Osteocyte (in vitro differentiated cells): ENCODE data around the gene TRAFD1. TPM values are rescaled to one million over a fixed set of nuclear protein-coding genes. Genes with fewer than 3 reads are reported as not detected.

ENCODE experiments used
- DNase-seq: peaks from one replicate; pipeline ENCODE4 v3.0.0; 2021; ENCODE audit warnings: mixed read lengths; ENCODE audit not compliant: unreplicated experiment; ENCODE audit errors: extremely low spot score
- H3K27ac Mint-ChIP-seq: one replicate; pipeline ENCODE4 v1.8.0; 2021; ENCODE audit warnings: mild to moderate bottlenecking, mixed read lengths; ENCODE audit not compliant: unreplicated experiment
- H3K27me3 Mint-ChIP-seq: one replicate; pipeline ENCODE4 v1.8.0; 2021; ENCODE audit warnings: mixed read lengths; ENCODE audit not compliant: unreplicated experiment
- H3K36me3 Mint-ChIP-seq: one replicate; pipeline ENCODE4 v1.8.0; 2021; ENCODE audit warnings: mixed read lengths; ENCODE audit not compliant: unreplicated experiment
- H3K4me1 Mint-ChIP-seq: one replicate; pipeline ENCODE4 v1.8.0; 2021; ENCODE audit warnings: mixed read lengths; ENCODE audit not compliant: unreplicated experiment
- H3K4me3 Mint-ChIP-seq: one replicate; pipeline ENCODE4 v1.8.0; 2021; ENCODE audit warnings: mild to moderate bottlenecking, moderate library complexity, mixed read lengths; ENCODE audit not compliant: unreplicated experiment
- H3K9me3 Mint-ChIP-seq: one replicate; pipeline ENCODE4 v1.8.0; 2021; ENCODE audit warnings: mixed read lengths; ENCODE audit not compliant: unreplicated experiment
- total RNA-seq: library from RNA; stranded (reverse); gene quantifications from 2 replicates; pipeline ENCODE4 v1.2.1, GENCODE V29; 2021
- TF ChIP-seq, protein P1 (sequence below): fragments of 200-600 bp; sonication (generic); IDR thresholded peaks from 2 replicates; pipeline ENCODE4 v1.5.0; 2021; ENCODE audit warnings: antibody characterized with exemption, mild to moderate bottlenecking, moderate library complexity

Gene TRAFD1
- total RNA-seq, 1 donor from 2014 or later: 34.8 TPM

DNA sequence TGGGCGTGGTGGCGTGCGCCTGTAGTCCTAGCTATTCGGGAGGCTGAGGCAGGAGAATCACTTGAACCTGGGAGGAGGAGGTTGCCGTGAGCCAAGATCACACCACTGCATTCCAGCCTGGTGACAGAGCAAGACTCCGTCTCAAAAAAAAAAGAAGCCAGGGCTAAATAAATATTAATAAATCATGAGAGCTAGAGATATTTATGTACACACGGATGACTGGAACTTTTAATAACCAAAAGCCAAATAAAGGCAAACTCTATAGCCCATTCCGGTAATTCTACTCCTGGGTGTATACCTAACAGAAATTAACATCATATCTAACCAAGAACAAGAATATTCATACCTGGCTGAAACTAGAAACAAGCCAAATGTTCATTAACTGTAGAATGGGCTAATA lies 7.7 kb upstream of the TRAFD1 start:
- H3K4me1 Mint-ChIP-seq: peaks cover 21% of the 10 kb centered on the region
- H3K36me3 Mint-ChIP-seq: no peaks in the 10 kb centered on the region
- TF ChIP-seq, protein P1, sequence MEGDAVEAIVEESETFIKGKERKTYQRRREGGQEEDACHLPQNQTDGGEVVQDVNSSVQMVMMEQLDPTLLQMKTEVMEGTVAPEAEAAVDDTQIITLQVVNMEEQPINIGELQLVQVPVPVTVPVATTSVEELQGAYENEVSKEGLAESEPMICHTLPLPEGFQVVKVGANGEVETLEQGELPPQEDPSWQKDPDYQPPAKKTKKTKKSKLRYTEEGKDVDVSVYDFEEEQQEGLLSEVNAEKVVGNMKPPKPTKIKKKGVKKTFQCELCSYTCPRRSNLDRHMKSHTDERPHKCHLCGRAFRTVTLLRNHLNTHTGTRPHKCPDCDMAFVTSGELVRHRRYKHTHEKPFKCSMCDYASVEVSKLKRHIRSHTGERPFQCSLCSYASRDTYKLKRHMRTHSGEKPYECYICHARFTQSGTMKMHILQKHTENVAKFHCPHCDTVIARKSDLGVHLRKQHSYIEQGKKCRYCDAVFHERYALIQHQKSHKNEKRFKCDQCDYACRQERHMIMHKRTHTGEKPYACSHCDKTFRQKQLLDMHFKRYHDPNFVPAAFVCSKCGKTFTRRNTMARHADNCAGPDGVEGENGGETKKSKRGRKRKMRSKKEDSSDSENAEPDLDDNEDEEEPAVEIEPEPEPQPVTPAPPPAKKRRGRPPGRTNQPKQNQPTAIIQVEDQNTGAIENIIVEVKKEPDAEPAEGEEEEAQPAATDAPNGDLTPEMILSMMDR: no peak
- H3K27ac Mint-ChIP-seq: no peak overlapping the region
- no peak for DNase-seq
- no peak overlapping the region for H3K4me3 Mint-ChIP-seq
- H3K9me3 Mint-ChIP-seq: no peaks in the 10 kb centered on the region
- H3K27me3 Mint-ChIP-seq: no peaks in the 10 kb centered on the region

DNA sequence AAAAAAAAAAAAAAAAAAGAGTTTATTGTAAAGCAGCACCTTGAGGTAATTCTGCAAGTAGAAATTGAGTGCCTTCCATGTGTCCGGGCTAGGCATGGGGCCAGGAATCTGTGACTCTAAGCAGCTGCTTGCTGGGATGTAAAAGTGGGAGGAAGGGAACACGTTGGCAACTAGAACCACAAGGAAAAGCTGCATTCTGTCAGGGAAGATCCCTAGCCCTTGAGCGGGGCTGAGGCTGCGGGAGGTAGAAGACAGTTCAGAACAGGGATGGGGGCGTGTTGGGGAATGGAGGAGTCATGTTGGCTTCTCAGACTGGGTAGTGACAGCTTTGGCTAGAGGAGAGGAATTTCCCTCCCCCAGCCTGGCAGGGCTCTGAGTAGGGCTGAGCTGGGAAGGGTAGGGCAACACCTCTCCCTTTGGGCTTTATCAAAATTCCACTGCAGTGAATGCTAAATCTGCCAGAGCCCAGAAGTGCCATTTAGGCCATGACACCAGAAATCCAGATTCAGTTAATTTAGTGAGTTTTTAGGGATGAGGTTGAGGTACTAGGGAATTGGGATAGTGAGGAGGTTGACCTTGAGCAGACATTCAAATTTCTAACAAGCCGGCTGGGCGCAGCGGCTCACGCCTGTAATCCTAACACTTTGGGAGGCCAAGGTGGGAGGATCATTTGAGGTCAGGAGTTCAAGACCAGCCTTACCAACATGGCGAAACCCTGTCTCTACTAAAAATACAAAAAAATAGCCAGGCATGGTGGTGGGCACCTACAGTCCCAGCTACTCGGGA lies 3.4 kb upstream of the TRAFD1 start:
- no peaks in the 10 kb centered on the region for H3K27me3 Mint-ChIP-seq
- no peak for DNase-seq
- peaks cover 31% of the 10 kb centered on the region for H3K4me1 Mint-ChIP-seq
- H3K9me3 Mint-ChIP-seq: no peaks in the 10 kb centered on the region
- H3K27ac Mint-ChIP-seq: peak overlapping the region; percentile 66
- TF ChIP-seq, protein P1: no peak
- no peaks in the 10 kb centered on the region for H3K36me3 Mint-ChIP-seq
- H3K4me3 Mint-ChIP-seq: no peak overlapping the region

DNA sequence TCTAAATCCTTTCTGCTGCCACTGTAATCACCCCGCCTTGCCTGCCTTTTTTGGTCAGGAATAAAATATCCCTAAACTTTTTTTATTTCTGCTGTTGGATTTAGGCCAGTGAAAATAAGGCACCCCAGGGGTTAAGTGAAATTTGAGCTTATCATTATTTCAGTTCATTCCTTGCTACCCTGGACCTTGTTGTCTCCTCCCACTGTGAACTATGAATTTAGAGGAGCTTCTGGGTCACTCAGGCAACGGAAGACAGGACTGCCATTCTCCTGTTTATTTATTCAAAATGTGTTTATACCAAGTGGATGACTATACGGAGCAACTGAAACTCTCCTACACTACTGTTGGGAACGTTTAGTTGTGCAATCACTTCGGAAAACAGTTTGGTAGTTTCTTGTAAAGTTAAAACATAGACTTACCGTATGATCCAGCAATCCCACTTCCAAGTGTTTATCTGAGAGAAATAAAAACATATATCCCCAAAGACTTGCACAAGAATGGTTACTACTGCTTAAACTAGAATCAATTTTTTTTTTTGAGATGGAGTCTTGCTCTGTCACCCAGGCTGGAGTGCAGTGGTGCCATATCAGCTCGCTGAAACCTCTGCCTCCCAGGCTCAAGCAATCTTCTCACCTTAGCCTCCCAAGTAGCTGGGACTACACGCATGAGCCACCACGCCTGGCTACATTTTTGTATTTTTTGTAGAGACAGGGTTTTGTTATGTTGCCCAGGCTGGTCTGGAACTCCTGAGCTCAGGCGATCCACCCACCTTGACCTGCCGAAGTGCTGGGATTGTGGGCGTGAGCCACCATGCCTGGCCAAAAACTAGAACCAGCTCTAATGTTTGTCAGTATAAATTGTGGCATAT lies 2.3 kb upstream of the TRAFD1 start:
- Mint-ChIP-seq H3K36me3 (no peaks in the 10 kb centered on the region), H3K27ac (peak overlapping the region; percentile 81), H3K4me3 (peak overlapping the region; percentile 38), H3K4me1 (peaks cover 35% of the 10 kb centered on the region), H3K27me3 (no peaks in the 10 kb centered on the region), H3K9me3 (no peaks in the 10 kb centered on the region)
- TF ChIP-seq, protein P1: no peak
- no peak for DNase-seq

DNA sequence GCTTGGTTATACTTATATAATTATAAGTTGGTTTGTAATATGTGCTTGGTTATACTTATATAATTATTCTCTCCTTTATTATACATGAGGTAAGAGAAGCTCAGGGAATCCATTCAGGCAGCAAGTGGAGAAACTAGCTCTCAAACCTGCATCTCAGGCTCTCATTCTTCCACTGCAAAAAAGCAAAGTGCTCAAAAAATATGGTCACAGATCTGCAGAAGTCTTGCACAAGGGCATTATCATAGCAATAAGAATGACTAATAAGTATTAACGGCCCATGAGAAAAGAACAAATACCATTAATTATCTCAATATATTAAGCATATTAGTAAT lies 476 bp upstream of the TRAFD1 start:
- Mint-ChIP-seq H3K27ac (peak overlapping the region; percentile 85), H3K4me1 (peaks cover 46% of the 10 kb centered on the region), H3K9me3 (no peaks in the 10 kb centered on the region), H3K4me3 (peak overlapping the region; percentile 81), H3K36me3 (no peaks in the 10 kb centered on the region), H3K27me3 (no peaks in the 10 kb centered on the region)
- TF ChIP-seq, protein P1: no peak
- no peak for DNase-seq

DNA sequence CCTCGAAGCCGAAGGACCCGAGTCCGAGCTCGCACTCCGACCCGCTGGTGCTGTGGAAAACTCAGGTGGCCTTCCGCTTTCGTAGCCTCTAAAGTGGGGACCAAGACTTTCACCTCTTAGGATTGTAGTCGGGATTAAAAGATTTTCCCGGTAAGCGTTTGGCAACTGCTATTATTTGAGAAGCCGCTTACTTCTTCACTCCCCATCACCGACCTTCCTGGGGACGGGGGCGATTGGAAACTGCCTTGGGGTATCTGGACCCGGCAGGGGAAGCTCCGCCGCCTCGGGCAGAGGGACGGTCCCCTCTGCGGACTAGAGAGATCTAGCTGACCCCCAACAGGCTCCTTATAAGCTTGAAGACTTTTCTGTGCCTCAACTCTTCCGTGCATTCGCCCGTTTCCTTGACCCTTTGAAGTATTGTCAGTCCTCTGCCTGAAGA lies 659 bp downstream of the TRAFD1 start:
- Mint-ChIP-seq H3K4me1 (peaks cover 48% of the 10 kb centered on the region), H3K27me3 (no peaks in the 10 kb centered on the region), H3K27ac (peak overlapping the region; percentile 72), H3K9me3 (no peaks in the 10 kb centered on the region), H3K36me3 (no peaks in the 10 kb centered on the region), H3K4me3 (peak overlapping the region; percentile 81)
- no peak for DNase-seq
- TF ChIP-seq, protein P1: no peak
